ENCODE data around the gene ATP8A1. TPM values are rescaled to one million over a fixed set of nuclear protein-coding genes. Genes with fewer than 3 reads are reported as not detected.

ATP8A1 gene
- total RNA-seq, 8 experiments from 2014 or later, result 1.1 to 44.1 (median 31.6) TPM

GRCh38 chr4:42642845-42643615 lies 13.9 kb downstream of the ATP8A1 start:
- Histone ChIP-seq H3K4me1 (replicated peaks in 1 of 2) (peaks cover 0 to 3% of the 10 kb centered on the region in 2 donors), H3K27ac (no peak overlapping the region), H3K4me3 (no peak overlapping the region)
- WGBS, 10 experiments, result 16 to 100% (median 88%) methylated on average over 2 to 7 of the region's 7 CpGs
- no peak for ATAC-seq (replicated peaks in 6 of 8)
- in situ Hi-C loops (cut with MboI; ENCODE audit: low pct_unique_long_range_greater_than_20kb in 2 of 9, low sequenced_read_pairs in 9 of 9, unreplicated experiment in 9 of 9), result no loop called here

GRCh38 chr4:42642101-42642797 lies 14.7 kb downstream of the ATP8A1 start:
- WGBS, 10 experiments, result 0 to 97% (median 85%) methylated on average over 1 to 6 of the region's 7 CpGs; no CpG with 5 or more reads in 2 of the 10 experiments
- in situ Hi-C loops (cut with MboI; ENCODE audit: low pct_unique_long_range_greater_than_20kb in 2 of 9, low sequenced_read_pairs in 9 of 9, unreplicated experiment in 9 of 9), result no loop called here
- Histone ChIP-seq H3K4me3 (no peak overlapping the region), H3K27ac (no peak overlapping the region), H3K4me1 (replicated peaks in 1 of 2) (peaks cover 3 to 4% of the 10 kb centered on the region in 2 donors)
- peak in 1 of 8 experiments; percentile 33 for ATAC-seq (replicated peaks in 6 of 8)

- Histone ChIP-seq H3K4me1 (replicated peaks in 1 of 2) (peaks cover 9% of the 10 kb centered on the region in 2 donors), H3K4me3 (no peak overlapping the region), H3K27ac (no peak overlapping the region)
- in situ Hi-C loops (cut with MboI; ENCODE audit: low pct_unique_long_range_greater_than_20kb in 2 of 9, low sequenced_read_pairs in 9 of 9, unreplicated experiment in 9 of 9), result no loop called here
- 0 to 100% (median 40%) methylated on average over 1 of the region's 1 CpG; no CpG with 5 or more reads in 1 of the 10 experiments for WGBS, 10 experiments
- no peak for ATAC-seq (replicated peaks in 6 of 8)
Measured at GRCh38 chr4:42641656-42642055, 15.2 kb downstream of the ATP8A1 start.

- H3K27ac ChIP-seq, result no peak overlapping the region
- H3K4me1 ChIP-seq (replicated peaks in 1 of 2), result peaks cover 9 to 14% of the 10 kb centered on the region in 2 donors
- in situ Hi-C loops (cut with MboI; ENCODE audit: low pct_unique_long_range_greater_than_20kb in 2 of 9, low sequenced_read_pairs in 9 of 9, unreplicated experiment in 9 of 9), result no loop called here
Measured at GRCh38 chr4:42641161-42641560, 15.7 kb downstream of the ATP8A1 start.

GRCh38 chr4:42640613-42641012 lies 16.3 kb downstream of the ATP8A1 start:
- WGBS, 10 experiments, result 42 to 100% (median 80%) methylated on average over 1 to 3 of the region's 3 CpGs; no CpG with 5 or more reads in 3 of the 10 experiments
- in situ Hi-C loops (cut with MboI; ENCODE audit: low pct_unique_long_range_greater_than_20kb in 2 of 9, low sequenced_read_pairs in 9 of 9, unreplicated experiment in 9 of 9), result no loop called here
- Histone ChIP-seq H3K4me3 (no peak overlapping the region), H3K27ac (no peak overlapping the region), H3K4me1 (replicated peaks in 1 of 2) (peaks cover 9 to 14% of the 10 kb centered on the region in 2 donors)
- ATAC-seq (replicated peaks in 6 of 8), result no peak

More at GRCh38 chr4:42641161-42641560, 15.7 kb downstream of the ATP8A1 start:
- H3K4me3 ChIP-seq, result no peak overlapping the region
- ATAC-seq (replicated peaks in 6 of 8), result no peak

DNA sequence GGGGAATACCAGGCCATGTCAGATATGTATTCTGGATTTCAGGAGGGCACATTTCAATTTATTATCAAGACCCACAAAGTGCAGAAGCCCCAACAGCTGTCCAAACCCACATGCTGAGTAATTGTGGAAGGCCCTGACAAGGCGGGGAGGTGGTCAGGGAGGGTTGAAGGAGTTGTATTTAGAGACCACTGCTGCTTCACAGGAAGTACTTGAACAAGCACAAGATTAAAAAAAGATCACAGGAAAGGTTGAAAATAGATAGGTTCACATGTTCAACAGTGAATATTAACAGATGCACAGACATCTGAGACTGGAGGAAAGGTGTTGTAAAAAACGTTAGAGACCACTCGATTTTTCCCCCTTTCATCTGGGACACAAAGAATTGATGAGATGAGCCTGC lies 17.9 kb downstream of the ATP8A1 start:
- ATAC-seq (replicated peaks in 6 of 8), result no peak
- Histone ChIP-seq H3K4me1 (replicated peaks in 1 of 2) (peaks cover 13 to 18% of the 10 kb centered on the region in 2 donors), H3K27ac (no peak overlapping the region), H3K4me3 (no peak overlapping the region)
- in situ Hi-C loops (cut with MboI; ENCODE audit: low pct_unique_long_range_greater_than_20kb in 2 of 9, low sequenced_read_pairs in 9 of 9, unreplicated experiment in 9 of 9), result no loop called here
- 0 to 100% (median 68%) methylated on average over 1 to 3 of the region's 3 CpGs; no CpG with 5 or more reads in 2 of the 10 experiments for WGBS, 10 experiments

- 54 to 100% (median 83%) methylated on average over 1 to 5 of the region's 5 CpGs for WGBS, 10 experiments
- in situ Hi-C loops (cut with MboI; ENCODE audit: low pct_unique_long_range_greater_than_20kb in 2 of 9, low sequenced_read_pairs in 9 of 9, unreplicated experiment in 9 of 9), result no loop called here
- Histone ChIP-seq H3K4me1 (replicated peaks in 1 of 2) (peaks cover 13 to 18% of the 10 kb centered on the region in 2 donors), H3K4me3 (no peak overlapping the region), H3K27ac (no peak overlapping the region)
- ATAC-seq (replicated peaks in 6 of 8), result no peak
Measured at GRCh38 chr4:42638321-42638720, 18.6 kb downstream of the ATP8A1 start.

DNA sequence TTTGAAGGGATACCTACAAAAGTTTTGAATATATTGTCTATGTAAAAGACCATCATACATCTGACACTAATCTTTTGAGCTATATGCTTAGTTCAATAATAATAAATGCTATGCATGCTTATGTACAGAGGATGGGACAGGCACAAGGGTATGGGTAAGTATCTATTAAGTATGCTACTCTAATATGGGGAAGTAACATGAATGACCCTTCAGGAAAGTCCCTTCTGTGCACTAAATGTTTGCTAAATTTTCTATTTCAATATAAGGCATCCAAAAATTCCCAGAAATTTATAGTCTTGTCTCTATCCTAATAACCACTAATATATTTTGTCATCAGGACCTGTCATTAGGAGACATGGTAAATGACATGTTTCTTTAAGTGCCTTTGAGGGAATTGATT lies 19.0 kb downstream of the ATP8A1 start:
- Histone ChIP-seq H3K4me3 (no peak overlapping the region), H3K4me1 (replicated peaks in 1 of 2) (peaks cover 14 to 21% of the 10 kb centered on the region in 2 donors), H3K27ac (no peak overlapping the region)
- no peak for ATAC-seq (replicated peaks in 6 of 8)
- in situ Hi-C loops (cut with MboI; ENCODE audit: low pct_unique_long_range_greater_than_20kb in 2 of 9, low sequenced_read_pairs in 9 of 9, unreplicated experiment in 9 of 9), result no loop called here

- Histone ChIP-seq H3K4me1 (replicated peaks in 1 of 2) (peaks cover 19 to 25% of the 10 kb centered on the region in 2 donors), H3K4me3 (peak overlapping the region in 1 of 5 donors; percentile 2), H3K27ac (peak overlapping the region; percentile 43 to 62)
- WGBS, 10 experiments, result 0 to 100% (median 57%) methylated on average over 1 to 3 of the region's 3 CpGs; no CpG with 5 or more reads in 6 of the 10 experiments
- no peak for ATAC-seq (replicated peaks in 6 of 8)
- in situ Hi-C loops (cut with MboI; ENCODE audit: low pct_unique_long_range_greater_than_20kb in 2 of 9, low sequenced_read_pairs in 9 of 9, unreplicated experiment in 9 of 9), result no loop called here
Measured at GRCh38 chr4:42637104-42637503, 19.8 kb downstream of the ATP8A1 start.

DNA sequence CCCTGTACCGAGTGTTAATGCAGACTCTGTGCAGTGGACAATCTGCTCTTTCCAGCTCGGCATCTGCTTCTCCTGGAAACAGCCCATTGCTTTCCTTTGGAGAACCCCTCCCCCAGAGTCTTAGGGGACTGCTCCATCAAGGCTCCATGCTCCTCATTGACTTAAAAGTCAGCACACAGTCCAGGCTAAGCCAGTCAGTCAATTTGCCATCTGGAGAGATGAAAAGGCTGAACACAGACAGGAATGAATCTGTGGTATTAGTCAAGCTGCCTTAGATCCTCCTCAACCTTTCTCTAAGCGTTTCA lies 20.3 kb downstream of the ATP8A1 start:
- peak overlapping the region in 2 of 5 donors; percentile 2 to 10 for H3K4me3 ChIP-seq
- peak in 6 of 8 experiments; percentile 55 to 82 (median 73) for ATAC-seq (replicated peaks in 6 of 8)

DNA sequence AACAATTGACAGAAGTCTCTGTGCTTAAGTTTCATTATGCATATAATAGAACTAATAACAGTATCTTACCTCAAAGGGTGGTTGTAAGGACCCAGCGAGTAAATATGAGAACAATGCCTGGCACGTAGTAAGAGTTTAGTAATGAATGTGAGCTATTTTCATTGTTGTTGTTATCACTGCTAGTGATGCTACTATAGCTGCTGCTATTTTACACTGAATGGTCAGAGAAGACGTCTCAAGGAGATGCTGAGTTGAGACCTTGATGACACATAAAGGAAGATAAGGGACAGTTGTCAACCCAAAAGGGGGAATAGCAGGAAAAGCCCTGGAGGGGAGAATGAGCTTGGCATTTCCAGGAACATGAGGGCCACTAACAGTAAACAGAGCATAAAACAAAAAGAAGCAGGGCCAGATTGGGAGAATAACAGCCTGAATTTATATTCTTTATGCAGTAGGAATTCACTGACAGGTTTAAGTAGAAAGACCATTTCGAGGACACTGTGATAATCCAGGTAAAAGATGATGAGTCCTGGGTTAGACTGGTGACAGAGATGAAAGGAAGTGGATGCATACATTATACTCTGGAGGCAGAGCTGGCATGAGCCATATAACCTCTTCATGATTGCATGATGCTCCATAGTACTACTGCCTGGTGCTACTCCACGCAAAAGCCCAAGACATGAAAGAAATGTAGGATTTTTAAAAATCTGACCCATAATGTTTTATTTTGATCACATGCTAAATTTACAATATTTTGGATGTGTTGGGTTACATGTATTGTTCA lies 23.1 kb downstream of the ATP8A1 start:
- in situ Hi-C loops (cut with MboI; ENCODE audit: low pct_unique_long_range_greater_than_20kb in 2 of 9, low sequenced_read_pairs in 9 of 9, unreplicated experiment in 9 of 9), result no loop called here
- WGBS, 10 experiments, result 6 to 100% (median 70%) methylated on average over 2 to 5 of the region's 5 CpGs; no CpG with 5 or more reads in 1 of the 10 experiments
- no peak for ATAC-seq (replicated peaks in 6 of 8)
- peaks cover 19 to 25% of the 10 kb centered on the region in 2 donors for H3K4me1 ChIP-seq (replicated peaks in 1 of 2)
- H3K27ac ChIP-seq, result no peak overlapping the region
- H3K4me3 ChIP-seq, result no peak overlapping the region

More for the DNA sequence above, 20.3 kb downstream of the ATP8A1 start:
- WGBS, 10 experiments, result 15 to 64% (median 41%) methylated on average over 1 to 3 of the region's 3 CpGs; no CpG with 5 or more reads in 2 of the 10 experiments
- in situ Hi-C loops (cut with MboI; ENCODE audit: low pct_unique_long_range_greater_than_20kb in 2 of 9, low sequenced_read_pairs in 9 of 9, unreplicated experiment in 9 of 9), result no loop called here
- H3K27ac ChIP-seq, result peak overlapping the region; percentile 43 to 62
- H3K4me1 ChIP-seq (replicated peaks in 1 of 2), result peaks cover 19 to 25% of the 10 kb centered on the region in 2 donors

- Histone ChIP-seq H3K4me3 (no peak overlapping the region), H3K27ac (no peak overlapping the region)
Measured at GRCh38 chr4:42632653-42633382, 24.1 kb downstream of the ATP8A1 start.

More at GRCh38 chr4:42632653-42633382, 24.1 kb downstream of the ATP8A1 start:
- H3K4me1 ChIP-seq (replicated peaks in 1 of 2), result peaks cover 22 to 28% of the 10 kb centered on the region in 2 donors
- in situ Hi-C loops (cut with MboI; ENCODE audit: low pct_unique_long_range_greater_than_20kb in 2 of 9, low sequenced_read_pairs in 9 of 9, unreplicated experiment in 9 of 9), result no loop called here
- 14 to 100% (median 91%) methylated on average over 1 to 3 of the region's 3 CpGs for WGBS, 10 experiments
- ATAC-seq (replicated peaks in 6 of 8), result no peak

Data from motor neuron (in vitro differentiated cells).